Activated CD4-positive, alpha-beta T cell treated with anti-CD3 and anti-CD28 coated beads, Interleukin-2, amount 50 U/mL, for 4 hours (primary cell): ENCODE results near the gene ASCL5.

Experiments
- DNase-seq, 2 experiments: peaks; one replicate each; pipeline ENCODE4 v3.0.0-alpha.2; 2020

Gene ASCL5

GRCh38 chr1:201083741-201084140 is 43.2 kb downstream of the ASCL5 start:
- DNase-seq = no peak

GRCh38 chr1:201080135-201080534 is 46.8 kb downstream of the ASCL5 start:
- no peak for DNase-seq

DNA sequence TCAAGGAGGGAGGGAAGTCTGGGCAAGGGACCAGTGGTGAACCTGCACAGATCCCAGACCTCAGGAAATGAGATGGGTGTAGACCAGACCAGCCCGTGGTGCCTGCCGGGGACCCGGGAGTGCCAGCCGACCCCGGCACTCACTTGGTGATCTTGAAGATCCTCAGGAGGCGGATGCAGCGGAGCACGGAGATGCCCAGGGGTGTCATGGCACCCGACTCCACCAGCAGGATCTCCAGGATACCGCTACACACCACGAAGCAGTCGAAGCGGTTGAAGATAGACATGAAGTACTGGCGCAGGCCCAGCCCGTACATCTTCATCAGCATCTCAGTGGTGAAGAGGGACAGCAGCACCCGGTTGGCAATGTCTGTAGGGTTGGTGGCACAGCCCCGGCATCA is 49.2 kb downstream of the ASCL5 start:
- no peak for DNase-seq

DNA sequence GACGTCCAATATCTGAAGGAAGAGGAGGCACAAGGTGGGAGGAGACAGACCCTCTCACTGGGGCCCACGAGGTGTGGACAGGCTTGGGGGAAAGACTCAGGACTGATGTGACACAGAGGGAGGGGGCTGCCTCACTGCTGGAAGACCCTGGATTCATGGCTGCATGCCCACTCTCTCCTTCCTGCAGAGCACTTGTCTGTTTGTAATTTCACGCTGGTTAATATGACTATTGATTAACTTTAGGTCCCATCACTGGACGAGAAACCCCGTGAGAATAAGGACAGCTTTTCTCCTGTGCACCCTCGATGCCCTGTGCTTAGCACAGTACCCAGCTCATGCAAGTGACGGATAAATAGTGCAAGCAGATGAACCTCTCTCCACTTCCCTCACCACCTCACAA is 49.9 kb downstream of the ASCL5 start:
- no peak for DNase-seq

DNA sequence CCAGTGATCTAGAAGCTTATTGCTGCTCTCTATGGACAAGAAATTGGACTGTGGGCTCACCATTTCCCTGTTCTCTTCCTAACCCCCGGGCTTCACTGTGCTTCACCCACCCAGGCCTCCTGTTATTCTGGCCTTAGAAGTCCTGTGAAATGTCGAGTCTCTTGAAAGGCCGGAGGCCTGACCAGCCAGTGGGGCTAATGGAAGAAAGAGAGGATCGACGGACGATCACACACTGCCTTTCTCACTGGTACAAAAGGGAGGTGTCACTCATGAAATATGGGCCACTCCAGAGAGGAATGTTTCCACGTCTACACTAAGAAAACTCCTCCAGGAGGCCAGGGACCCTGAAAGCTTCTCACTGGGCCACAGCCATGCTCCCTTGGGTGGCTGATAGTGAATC is 50.9 kb downstream of the ASCL5 start:
- no peak for DNase-seq

DNA sequence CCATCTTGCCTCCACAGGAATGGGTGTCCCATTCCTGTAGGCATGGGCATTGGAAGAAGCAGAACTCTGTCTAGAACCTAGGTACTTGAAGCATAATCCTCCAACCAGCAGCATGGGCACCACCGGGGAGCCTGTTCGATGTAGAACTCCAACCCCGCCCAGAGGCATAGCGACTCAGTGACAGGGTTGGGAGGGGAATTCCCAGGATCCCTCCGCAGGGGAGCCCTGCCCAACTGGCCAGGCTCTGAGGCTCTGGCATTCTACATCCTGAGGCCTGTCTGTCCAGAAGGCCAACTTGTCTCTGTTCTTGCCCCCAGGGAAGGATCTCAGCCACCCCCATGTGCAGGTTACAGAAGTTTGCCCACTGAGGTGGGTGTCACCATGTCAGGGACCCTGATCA is 53.0 kb downstream of the ASCL5 start:
- DNase-seq = no peak

- DNase-seq = no peak
These were observed 54.1 kb downstream of the ASCL5 start for GRCh38 chr1:201072922-201073321.

DNA sequence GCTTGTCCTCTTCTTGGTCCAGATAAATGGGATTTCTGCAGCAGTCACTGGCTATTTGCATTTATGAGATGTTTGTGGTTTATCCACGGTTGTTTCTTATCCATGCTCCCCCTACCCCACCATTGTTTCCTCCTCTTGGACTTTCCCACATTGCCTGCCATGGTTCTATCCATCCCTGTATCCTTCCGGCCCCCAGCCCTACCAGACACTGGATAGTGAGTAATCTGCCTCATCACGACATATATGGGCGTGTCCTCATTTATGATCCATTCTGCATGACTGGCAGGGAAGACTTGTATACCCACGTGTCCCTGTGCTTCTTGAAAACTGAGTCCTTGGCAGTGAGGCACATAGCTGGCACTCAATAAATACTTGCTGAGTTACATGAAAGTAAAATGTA is 54.8 kb downstream of the ASCL5 start:
- no peak for DNase-seq

DNA sequence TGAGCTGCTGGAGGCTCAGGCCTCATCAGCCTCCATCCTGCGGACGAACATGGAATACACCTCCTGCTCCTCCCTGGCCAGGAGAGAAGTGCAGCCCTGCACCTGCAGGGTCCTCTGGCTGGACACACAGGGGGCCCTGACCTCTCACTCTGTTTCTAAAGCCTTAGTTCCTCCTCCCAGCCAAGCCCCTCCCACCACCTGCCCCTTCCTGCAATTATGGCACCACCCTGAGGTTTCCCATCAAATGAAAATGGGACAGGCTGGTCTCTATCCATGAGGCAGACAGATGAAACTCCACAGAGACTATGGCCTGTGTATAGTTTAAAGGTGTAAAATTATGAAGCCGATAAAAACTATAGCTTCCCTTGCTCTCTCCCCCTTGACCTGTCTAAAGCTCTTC is 57.3 kb downstream of the ASCL5 start:
- DNase-seq = no peak

DNA sequence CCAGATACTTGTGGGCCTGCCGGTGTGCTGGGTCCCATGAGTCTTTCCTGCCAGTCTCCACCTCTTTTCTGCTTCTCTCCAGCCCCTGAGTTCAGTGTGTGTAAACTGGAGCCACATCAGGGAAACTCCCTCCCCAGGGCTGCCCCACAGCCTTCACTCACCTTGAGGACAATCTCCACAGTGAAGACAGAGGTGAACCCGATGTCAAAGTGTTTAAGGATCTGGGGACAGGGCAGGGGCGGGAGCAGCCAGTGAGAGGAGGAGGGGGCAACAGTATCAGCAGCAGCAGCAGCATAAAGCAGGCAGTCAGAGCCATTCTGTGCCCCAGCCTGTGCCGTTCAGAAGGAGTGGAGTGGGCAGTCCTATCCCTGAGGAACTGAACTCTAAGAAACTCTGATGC is 58.0 kb downstream of the ASCL5 start:
- DNase-seq = no peak

DNA sequence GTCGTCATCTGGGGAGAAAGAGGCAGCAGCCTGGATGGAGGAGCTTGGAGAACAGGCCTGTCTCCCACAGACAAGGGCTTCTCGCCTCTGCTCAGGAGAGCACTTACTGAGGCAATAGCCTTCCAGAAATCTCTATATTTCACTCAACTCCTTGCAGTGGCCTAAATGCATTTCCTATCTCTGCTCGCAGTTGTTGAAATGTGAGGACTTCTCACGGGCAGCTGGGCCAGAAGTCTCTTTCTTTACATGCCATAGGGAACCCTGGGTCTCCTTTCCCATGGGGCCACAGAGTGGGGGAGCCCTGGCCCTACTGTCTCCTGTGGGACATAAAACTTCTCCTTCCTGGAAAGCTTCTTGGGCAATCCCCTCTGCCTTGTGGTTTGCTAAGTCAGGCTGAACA is 60.0 kb downstream of the ASCL5 start:
- DNase-seq = no peak

DNA sequence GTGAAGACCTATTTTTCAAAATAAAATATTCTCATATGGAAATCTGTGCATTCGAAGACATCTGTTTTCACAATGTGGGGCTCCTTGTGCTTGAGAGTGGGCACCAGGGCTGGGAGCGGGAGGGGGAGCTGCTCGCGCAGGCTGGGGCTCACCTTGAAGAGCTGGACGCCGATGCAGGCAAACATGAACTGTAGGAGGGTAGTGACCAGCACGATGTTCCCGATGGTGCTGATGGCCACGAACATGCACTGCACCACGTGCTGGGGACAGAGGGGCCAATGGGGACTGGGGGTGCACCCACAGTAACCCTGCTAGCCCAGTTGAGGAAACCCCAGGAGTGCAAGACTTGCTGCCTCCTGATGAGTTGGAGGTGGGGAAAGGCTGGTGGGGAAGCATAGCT is 61.3 kb downstream of the ASCL5 start:
- no peak for DNase-seq

DNA sequence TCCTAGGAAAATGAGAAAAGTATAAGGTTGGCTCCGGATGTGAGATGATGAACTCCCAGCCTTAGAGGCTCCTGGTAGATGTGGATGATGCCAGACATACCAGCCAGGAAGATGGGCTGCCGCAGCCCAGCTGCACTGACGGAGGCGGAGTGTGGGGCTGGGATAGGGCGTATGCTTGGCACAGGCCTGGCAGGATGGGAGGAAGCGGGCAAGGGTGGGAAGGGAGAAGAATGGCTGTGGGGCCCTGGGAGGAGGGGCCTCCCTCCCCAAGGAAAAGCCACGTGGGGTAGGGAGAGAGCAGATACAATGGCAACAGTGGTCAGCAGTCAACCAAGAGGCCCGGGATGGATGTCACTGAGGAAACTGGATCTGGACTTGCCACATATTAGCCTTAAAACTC is 62.2 kb downstream of the ASCL5 start:
- DNase-seq = no peak
